Mesothelial cell of epicardium (in vitro differentiated cells): ENCODE results near the gene LLGL1. TPM values are rescaled to one million over a fixed set of nuclear protein-coding genes. Genes with fewer than 3 reads are reported as not detected.

Source experiments
- DNase-seq, 2 experiments: peaks; one replicate each; pipeline ENCODE4 v3.0.0; 2021; ENCODE audit warnings: low spot score in 2 of 2; ENCODE audit not compliant: unreplicated experiment in 2 of 2
- H3K27ac Mint-ChIP-seq: 2 replicates; pipeline ENCODE4 v1.8.0; 2021; ENCODE audit warnings: mixed read lengths
- H3K27me3 Mint-ChIP-seq: 2 replicates; pipeline ENCODE4 v1.8.0; 2021; ENCODE audit warnings: low read depth, mixed read lengths
- H3K36me3 Mint-ChIP-seq: 2 replicates; pipeline ENCODE4 v1.8.0; 2021; ENCODE audit warnings: mixed read lengths
- H3K4me1 Mint-ChIP-seq: 2 replicates; pipeline ENCODE4 v1.8.0; 2021; ENCODE audit warnings: mixed read lengths
- H3K4me3 Mint-ChIP-seq: 2 replicates; pipeline ENCODE4 v1.8.0; 2021; ENCODE audit warnings: mild to moderate bottlenecking, moderate library complexity, mixed read lengths
- H3K9me3 Mint-ChIP-seq: 2 replicates; pipeline ENCODE4 v1.8.0; 2021; ENCODE audit warnings: mixed read lengths
- total RNA-seq: library from RNA; stranded (reverse); gene quantifications from 3 replicates; pipeline ENCODE4 v1.2.1, GENCODE V29; 2021
- TF ChIP-seq, protein P1 (sequence below): fragments of 200-600 bp; sonication (generic); IDR thresholded peaks from one replicate; pipeline ENCODE4 v1.5.0; 2021; ENCODE audit warnings: antibody characterized with exemption; ENCODE audit not compliant: unreplicated experiment

The LLGL1 gene
- total RNA-seq, 1 donor from 2014 or later, result 72.1 TPM

DNA sequence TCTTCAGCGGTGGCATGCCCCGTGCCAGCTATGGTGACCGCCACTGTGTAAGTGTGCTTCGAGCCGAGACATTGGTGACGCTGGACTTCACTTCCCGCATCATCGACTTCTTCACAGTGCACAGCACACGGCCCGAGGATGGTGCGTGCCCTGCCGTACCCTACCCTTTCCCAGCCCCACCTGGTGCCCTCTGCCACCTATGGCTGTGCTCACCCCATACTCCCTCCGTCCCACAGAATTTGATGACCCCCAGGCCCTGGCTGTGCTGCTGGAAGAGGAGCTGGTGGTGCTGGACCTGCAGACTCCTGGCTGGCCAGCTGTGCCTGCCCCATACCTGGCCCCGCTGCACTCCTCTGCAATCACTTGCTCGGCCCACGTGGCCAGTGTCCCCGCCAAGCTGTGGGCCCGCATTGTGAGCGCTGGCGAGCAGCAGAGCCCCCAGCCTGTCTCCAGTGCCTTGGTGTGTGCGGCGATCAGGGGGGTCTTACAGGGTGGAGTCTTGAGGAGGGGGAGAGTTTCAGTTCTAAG, 9.5 kb downstream of the LLGL1 start:
- Mint-ChIP-seq H3K27ac (no peak overlapping the region), H3K4me3 (no peak overlapping the region), H3K4me1 (peaks cover 2% of the 10 kb centered on the region), H3K9me3 (no peaks in the 10 kb centered on the region), H3K36me3 (peaks cover 27% of the 10 kb centered on the region), H3K27me3 (no peaks in the 10 kb centered on the region)
- DNase-seq, result no peak
- TF ChIP-seq, protein P1, sequence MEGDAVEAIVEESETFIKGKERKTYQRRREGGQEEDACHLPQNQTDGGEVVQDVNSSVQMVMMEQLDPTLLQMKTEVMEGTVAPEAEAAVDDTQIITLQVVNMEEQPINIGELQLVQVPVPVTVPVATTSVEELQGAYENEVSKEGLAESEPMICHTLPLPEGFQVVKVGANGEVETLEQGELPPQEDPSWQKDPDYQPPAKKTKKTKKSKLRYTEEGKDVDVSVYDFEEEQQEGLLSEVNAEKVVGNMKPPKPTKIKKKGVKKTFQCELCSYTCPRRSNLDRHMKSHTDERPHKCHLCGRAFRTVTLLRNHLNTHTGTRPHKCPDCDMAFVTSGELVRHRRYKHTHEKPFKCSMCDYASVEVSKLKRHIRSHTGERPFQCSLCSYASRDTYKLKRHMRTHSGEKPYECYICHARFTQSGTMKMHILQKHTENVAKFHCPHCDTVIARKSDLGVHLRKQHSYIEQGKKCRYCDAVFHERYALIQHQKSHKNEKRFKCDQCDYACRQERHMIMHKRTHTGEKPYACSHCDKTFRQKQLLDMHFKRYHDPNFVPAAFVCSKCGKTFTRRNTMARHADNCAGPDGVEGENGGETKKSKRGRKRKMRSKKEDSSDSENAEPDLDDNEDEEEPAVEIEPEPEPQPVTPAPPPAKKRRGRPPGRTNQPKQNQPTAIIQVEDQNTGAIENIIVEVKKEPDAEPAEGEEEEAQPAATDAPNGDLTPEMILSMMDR, result no peak

DNA sequence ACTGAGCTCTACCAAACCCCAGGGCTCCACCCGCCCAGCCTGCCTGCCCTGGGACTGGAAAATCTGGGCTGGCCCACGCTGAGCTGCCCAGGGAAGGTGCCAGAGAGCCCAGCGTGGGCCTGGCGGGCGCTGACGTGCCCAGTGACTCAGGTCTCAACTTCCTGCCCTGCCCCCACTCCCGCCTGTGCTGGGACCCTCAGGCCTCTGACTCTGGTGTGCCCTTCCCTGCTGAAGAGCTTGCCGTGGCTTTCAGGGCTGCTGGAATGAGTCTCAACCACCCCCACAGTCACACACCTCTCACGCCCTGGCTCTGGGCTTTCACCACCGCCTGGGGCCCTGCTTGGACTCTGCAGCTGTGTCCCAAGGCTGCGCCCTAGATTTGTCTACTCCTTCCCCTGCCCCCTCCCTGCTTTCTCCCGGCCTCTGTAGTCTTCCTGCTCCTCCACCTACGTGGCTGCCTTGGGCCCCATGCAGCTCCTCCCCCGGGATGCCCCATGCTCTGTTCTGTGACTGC, 10.4 kb downstream of the LLGL1 start:
- H3K4me3 Mint-ChIP-seq, result no peak overlapping the region
- no peaks in the 10 kb centered on the region for H3K9me3 Mint-ChIP-seq
- peaks cover 2% of the 10 kb centered on the region for H3K4me1 Mint-ChIP-seq
- no peak overlapping the region for H3K27ac Mint-ChIP-seq
- DNase-seq, result no peak
- H3K36me3 Mint-ChIP-seq, result peaks cover 27% of the 10 kb centered on the region
- TF ChIP-seq, protein P1, result no peak
- no peaks in the 10 kb centered on the region for H3K27me3 Mint-ChIP-seq

DNA sequence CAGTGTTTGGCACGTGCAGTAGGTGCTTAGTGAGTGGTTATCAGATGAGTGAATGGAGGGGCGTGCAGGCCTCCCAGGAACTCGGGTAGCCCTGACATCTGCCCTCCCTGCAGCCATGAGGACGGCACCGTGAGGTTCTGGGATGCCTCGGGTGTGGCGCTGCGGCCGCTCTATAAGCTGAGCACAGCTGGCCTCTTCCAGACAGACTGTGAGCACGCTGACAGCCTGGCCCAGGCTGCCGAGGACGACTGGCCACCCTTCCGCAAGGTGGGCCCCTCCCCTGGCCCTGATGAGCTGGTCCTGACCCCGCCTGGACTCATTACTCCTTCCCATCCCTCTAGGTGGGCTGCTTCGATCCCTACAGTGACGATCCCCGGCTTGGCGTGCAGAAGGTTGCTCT, 11.1 kb downstream of the LLGL1 start:
- H3K27ac Mint-ChIP-seq, result no peak overlapping the region
- DNase-seq, result no peak
- TF ChIP-seq, protein P1, result no peak
- peaks cover 27% of the 10 kb centered on the region for H3K36me3 Mint-ChIP-seq
- H3K4me1 Mint-ChIP-seq, result no peaks in the 10 kb centered on the region
- H3K4me3 Mint-ChIP-seq, result no peak overlapping the region
- no peaks in the 10 kb centered on the region for H3K27me3 Mint-ChIP-seq
- no peaks in the 10 kb centered on the region for H3K9me3 Mint-ChIP-seq

DNA sequence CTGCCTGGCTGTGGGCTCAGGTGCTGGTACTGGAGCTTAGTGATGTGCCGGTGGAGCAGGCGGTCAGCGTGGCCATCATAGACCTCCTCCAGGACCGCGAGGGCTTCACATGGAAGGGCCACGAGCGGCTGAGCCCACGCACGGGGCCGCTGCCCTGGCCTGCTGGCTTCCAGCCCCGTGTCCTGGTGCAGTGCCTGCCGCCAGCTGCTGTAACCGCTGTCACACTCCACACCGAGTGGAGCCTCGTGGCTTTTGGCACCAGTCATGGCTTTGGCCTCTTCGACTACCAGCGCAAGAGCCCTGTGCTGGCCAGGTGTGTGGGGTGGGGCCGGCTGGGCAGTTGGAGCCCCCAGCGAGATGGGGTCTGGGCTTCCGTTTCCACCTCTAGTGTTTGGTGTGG, 12.0 kb downstream of the LLGL1 start:
- Mint-ChIP-seq H3K27me3 (no peaks in the 10 kb centered on the region), H3K9me3 (no peaks in the 10 kb centered on the region), H3K4me3 (no peak overlapping the region), H3K36me3 (peaks cover 27% of the 10 kb centered on the region), H3K4me1 (no peaks in the 10 kb centered on the region), H3K27ac (no peak overlapping the region)
- DNase-seq, result no peak
- TF ChIP-seq, protein P1, result no peak

DNA sequence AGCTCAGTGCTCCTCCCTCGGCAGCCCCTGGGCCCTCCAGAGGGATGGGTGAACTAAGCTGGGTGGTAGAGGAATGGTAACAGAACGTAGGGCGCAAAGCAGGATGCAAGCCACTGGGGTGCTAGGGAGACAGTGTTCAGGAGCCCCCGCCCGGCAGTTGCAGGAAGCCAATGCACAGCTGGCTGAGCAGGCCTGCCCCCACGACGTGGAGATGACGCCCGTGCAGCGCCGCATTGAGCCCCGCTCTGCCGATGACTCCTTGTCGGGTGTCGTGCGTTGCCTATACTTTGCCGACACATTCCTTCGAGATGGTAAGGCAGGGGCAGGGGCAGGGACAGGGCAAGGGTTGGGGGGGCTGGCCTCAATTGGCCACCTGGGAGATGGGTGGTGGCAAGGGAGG, 12.9 kb downstream of the LLGL1 start:
- TF ChIP-seq, protein P1, result no peak
- no peaks in the 10 kb centered on the region for H3K27me3 Mint-ChIP-seq
- H3K36me3 Mint-ChIP-seq, result peaks cover 27% of the 10 kb centered on the region
- no peak overlapping the region for H3K27ac Mint-ChIP-seq
- H3K4me1 Mint-ChIP-seq, result no peaks in the 10 kb centered on the region
- no peak for DNase-seq
- H3K4me3 Mint-ChIP-seq, result no peak overlapping the region
- no peaks in the 10 kb centered on the region for H3K9me3 Mint-ChIP-seq

DNA sequence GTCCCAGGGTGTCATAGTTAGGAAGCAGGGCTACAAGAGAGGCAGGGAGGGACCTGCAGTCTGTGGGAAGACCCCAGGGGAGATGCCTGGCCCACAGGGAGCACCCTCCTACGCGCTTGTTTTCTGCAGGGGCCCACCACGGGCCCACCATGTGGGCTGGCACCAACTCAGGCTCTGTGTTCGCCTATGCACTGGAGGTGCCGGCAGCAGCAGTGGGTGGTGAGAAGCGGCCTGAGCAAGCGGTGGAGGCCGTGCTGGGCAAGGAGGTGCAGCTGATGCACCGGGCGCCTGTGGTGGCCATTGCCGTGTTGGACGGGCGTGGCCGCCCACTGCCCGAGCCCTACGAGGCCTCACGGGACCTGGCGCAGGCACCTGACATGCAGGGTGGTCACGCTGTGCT, 15.0 kb downstream of the LLGL1 start:
- Mint-ChIP-seq H3K4me3 (no peak overlapping the region), H3K9me3 (no peaks in the 10 kb centered on the region), H3K27ac (no peak overlapping the region), H3K4me1 (no peaks in the 10 kb centered on the region), H3K27me3 (no peaks in the 10 kb centered on the region), H3K36me3 (peaks cover 24% of the 10 kb centered on the region)
- TF ChIP-seq, protein P1, result no peak
- no peak for DNase-seq
